ENCODE measurements around the gene GADD45G. TPM values are rescaled to one million over a fixed set of nuclear protein-coding genes. Genes with fewer than 3 reads are reported as not detected.
A peak's percentile ranks its signal among the peaks of the same experiment; 100 is the strongest.

Gene GADD45G
- total RNA-seq, 1 experiment from 2014 or later = 7.7 TPM

- Histone ChIP-seq H3K27ac (ENCODE audit: insufficient read length, low read depth, low read length) (no peak overlapping the region), H3K79me2 (ENCODE audit: insufficient read depth, low read length) (no peaks in the 10 kb centered on the region), H3K79me1 (ENCODE audit: insufficient read depth, low read depth, low read length, poor library complexity, severe bottlenecking) (no peaks in the 10 kb centered on the region), H3T11ph (ENCODE audit: low read length) (no peak overlapping the region), H4K8ac (replicated peaks; ENCODE audit: insufficient read length, low read depth, low read length) (no peak overlapping the region), H3K4ac (ENCODE audit: low read depth, low read length) (no peak overlapping the region), H2AFZ (ENCODE audit: low read length) (no peak overlapping the region), H2BK20ac (ENCODE audit: low read depth, low read length, poor library complexity, severe bottlenecking) (no peak overlapping the region), H2AK5ac (ENCODE audit: insufficient read length, low read length) (no peak overlapping the region), H3K9me3 (ENCODE audit: control insufficient read depth, low read depth, low read length) (no peaks in the 10 kb centered on the region), H2BK12ac (ENCODE audit: insufficient read length, low read depth, low read length) (no peak overlapping the region), H3K23me2 (ENCODE audit: insufficient read length, low read depth, low read length, poor library complexity, severe bottlenecking) (no peaks in the 10 kb centered on the region), H3K23ac (ENCODE audit: insufficient read length, low read depth, low read length) (no peak overlapping the region), H3K56ac (ENCODE audit: insufficient read length, low read depth, low read length) (no peak overlapping the region), H3K18ac (ENCODE audit: insufficient read length, low read depth, low read length) (no peak overlapping the region), H4K20me1 (ENCODE audit: control insufficient read depth, insufficient read depth, insufficient read length) (no peaks in the 10 kb centered on the region), H2BK120ac (ENCODE audit: low read depth, low read length, poor library complexity, severe bottlenecking) (no peak overlapping the region), H3K14ac (ENCODE audit: insufficient read depth, low read length) (no peak overlapping the region), H3K4me2 (ENCODE audit: insufficient read depth, insufficient read length, low read length) (no peak overlapping the region), H4K5ac (ENCODE audit: insufficient read length, low read depth, low read length) (no peak overlapping the region), H3K9ac (ENCODE audit: extremely low read depth, insufficient read length, low read length) (no peak overlapping the region), H4K91ac (ENCODE audit: insufficient read length, low read depth, low read length) (no peak overlapping the region), H2BK15ac (ENCODE audit: low read depth, low read length) (no peak overlapping the region), H3K27me3 (ENCODE audit: insufficient read depth, low read length) (no peaks in the 10 kb centered on the region), H3K4me1 (ENCODE audit: insufficient read depth, low read length) (peaks cover 3% of the 10 kb centered on the region), H2BK5ac (ENCODE audit: insufficient read length, low read length) (no peak overlapping the region)
- no CpG with 5 or more reads among the region's 14 CpGs for WGBS (ENCODE audit: extremely low coverage, insufficient read length, low lambda C conversion rate)
- peak; percentile 86 for DNase-seq
- peak; percentile 86 for TF ChIP-seq CTCF (conservative IDR thresholded peaks at IDR 0.05)
- Mint-ChIP-seq H3K4me3 (no peak overlapping the region), H3K36me3 (ENCODE audit: insufficient read depth in 1 of 3, low read depth in 3 of 3) (no peaks in the 10 kb centered on the region), H3K27me3 (ENCODE audit: low read depth) (peaks cover 7% of the 10 kb centered on the region), H3K9me3 (no peaks in the 10 kb centered on the region), H3K27ac (peak overlapping the region in 1 of 3 experiments; percentile 85; a peak in 1 of 7 replicates), H3K4me1 (peaks cover 19 to 22% of the 10 kb centered on the region in 2 experiments)
Measured at GRCh38 chr9:89593727-89594427, 10.9 kb upstream of the GADD45G start.
